Activated B cell treated with CpG ODN at 0.5 μM for 24 hours (primary cell): ENCODE results near the gene PRORP. TPM values are rescaled to one million over a fixed set of nuclear protein-coding genes. Genes with fewer than 3 reads are reported as not detected.
"Not testable (repeated sequence)": the region's sequence is repeated elsewhere in the genome, so short reads cannot be mapped to it uniquely, and the experiment has no call there.

Experiments
- ATAC-seq: fragments of 200-7000 bp; cut with Tn5 transposase; one replicate; pipeline ENCODE4 v1.10.0; 2021; ENCODE audit warnings: low read depth, mild to moderate bottlenecking, moderate library complexity
- CTCF ChIA-PET: fragments of 350-600 bp; sonication (Branson Sonifier 250); formaldehyde crosslinking; loops from one replicate; lab custom pipeline; 2021; ENCODE audit warnings: antibody characterized with exemption; lab: Charles Lee
- POLR2A ChIA-PET: fragments of 350-600 bp; sonication (Branson Sonifier 250); formaldehyde crosslinking; loops from one replicate; lab custom pipeline; 2021; ENCODE audit warnings: antibody characterized with exemption; lab: Charles Lee
- DNase-seq: peaks from one replicate; pipeline ENCODE4 v3.0.0; 2022
- H3K27ac Mint-ChIP-seq: one replicate; pipeline ENCODE4 v1.8.0; 2020; ENCODE audit warnings: mixed read lengths
- H3K27me3 Mint-ChIP-seq: one replicate; pipeline ENCODE4 v1.8.0; 2021; ENCODE audit warnings: mixed read lengths
- H3K36me3 Mint-ChIP-seq: one replicate; pipeline ENCODE4 v1.8.0; 2021; ENCODE audit warnings: low read depth, mixed read lengths
- H3K4me1 Mint-ChIP-seq: one replicate; pipeline ENCODE4 v1.8.0; 2021; ENCODE audit warnings: mixed read lengths
- H3K4me3 Mint-ChIP-seq: one replicate; pipeline ENCODE4 v1.8.0; 2020; ENCODE audit warnings: mild to moderate bottlenecking, mixed read lengths
- H3K9me3 Mint-ChIP-seq: one replicate; pipeline ENCODE4 v1.8.0; 2020; ENCODE audit warnings: mixed read lengths
- intact Hi-C: fragments of 100-400 bp; cut with micrococcal nuclease; formaldehyde crosslinking; loops from one replicate; pipeline ENCODE4 v1.15.1; 2024
- total RNA-seq: library from RNA; stranded (reverse); gene quantifications from 2 replicates; pipeline ENCODE4 v1.2.3, GENCODE V29; 2022
- TF ChIP-seq, protein P1 (sequence below): fragments of 200-600 bp; IDR thresholded peaks from one replicate; pipeline ENCODE4 v1.8.0; 2022; ENCODE audit warnings: antibody characterized with exemption, mild to moderate bottlenecking

The PRORP gene
- total RNA-seq, 1 donor from 2014 or later: 25.6 TPM

DNA sequence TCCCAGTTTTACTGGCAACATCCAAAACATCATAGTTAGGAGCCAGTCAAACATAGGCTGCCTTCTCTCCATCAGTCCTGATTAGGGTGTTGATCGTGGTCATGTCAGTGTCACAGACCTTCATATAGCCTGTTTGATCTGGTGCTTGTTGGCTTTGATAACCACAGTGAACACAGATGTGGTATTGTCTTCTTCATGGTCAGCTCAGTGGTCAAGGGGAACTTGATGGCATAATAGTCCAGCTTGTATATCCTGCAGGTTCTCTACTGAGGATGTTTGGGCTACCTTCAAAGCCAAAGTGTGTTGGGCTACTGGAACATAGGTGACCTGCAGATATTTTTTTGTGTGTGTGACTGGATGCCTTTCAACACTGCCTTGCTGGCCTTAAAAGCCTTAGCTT is 21.7 kb downstream of the PRORP start:
- DNase-seq: no peak
- no peak for ATAC-seq
- CTCF ChIA-PET: interaction anchor here (0.9 to 9.5 kb wide), 2 partner anchors 15 to 272 kb away, joined by 3 to 263 read pairs; no protein-coding TSS in a partner anchor
- no peaks in the 10 kb centered on the region for H3K27me3 Mint-ChIP-seq
- H3K9me3 Mint-ChIP-seq: no peaks in the 10 kb centered on the region
- peaks cover 2% of the 10 kb centered on the region for H3K4me1 Mint-ChIP-seq
- H3K4me3 Mint-ChIP-seq: no peak overlapping the region
- intact Hi-C loops: no loop called here
- TF ChIP-seq, protein P1, sequence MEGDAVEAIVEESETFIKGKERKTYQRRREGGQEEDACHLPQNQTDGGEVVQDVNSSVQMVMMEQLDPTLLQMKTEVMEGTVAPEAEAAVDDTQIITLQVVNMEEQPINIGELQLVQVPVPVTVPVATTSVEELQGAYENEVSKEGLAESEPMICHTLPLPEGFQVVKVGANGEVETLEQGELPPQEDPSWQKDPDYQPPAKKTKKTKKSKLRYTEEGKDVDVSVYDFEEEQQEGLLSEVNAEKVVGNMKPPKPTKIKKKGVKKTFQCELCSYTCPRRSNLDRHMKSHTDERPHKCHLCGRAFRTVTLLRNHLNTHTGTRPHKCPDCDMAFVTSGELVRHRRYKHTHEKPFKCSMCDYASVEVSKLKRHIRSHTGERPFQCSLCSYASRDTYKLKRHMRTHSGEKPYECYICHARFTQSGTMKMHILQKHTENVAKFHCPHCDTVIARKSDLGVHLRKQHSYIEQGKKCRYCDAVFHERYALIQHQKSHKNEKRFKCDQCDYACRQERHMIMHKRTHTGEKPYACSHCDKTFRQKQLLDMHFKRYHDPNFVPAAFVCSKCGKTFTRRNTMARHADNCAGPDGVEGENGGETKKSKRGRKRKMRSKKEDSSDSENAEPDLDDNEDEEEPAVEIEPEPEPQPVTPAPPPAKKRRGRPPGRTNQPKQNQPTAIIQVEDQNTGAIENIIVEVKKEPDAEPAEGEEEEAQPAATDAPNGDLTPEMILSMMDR: no peak
- POLR2A ChIA-PET: interaction anchor here (0.6 to 2.9 kb wide), 2 partner anchors 260 to 1177 kb away, joined by 3 to 9 read pairs; partner anchors contain the start of genes MBIP and NFKBIA
- H3K27ac Mint-ChIP-seq: no peak overlapping the region
- H3K36me3 Mint-ChIP-seq: peaks cover 33% of the 10 kb centered on the region

DNA sequence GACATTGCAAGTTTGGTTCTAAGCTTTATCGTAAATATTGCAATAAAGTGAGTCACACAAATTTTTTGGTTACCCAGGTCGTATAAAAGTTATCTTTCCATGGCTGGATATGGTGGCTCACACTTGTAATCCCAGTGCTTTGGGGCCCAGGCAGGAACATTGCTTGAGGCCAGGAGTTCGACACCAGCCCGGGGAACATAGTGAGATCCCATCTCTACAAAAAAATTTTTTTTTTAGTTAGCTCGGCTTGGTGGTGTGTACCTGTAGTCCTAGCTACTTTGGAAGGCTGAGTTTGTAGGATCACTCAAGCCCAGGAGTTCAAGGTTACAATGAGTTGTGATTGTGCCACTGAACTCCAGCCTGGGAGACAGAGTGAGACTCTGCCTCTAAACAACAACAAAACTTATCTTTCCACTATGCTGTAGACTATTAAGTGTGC is 24.4 kb downstream of the PRORP start:
- ChIA-PET POLR2A (interaction anchor here (2.9 kb wide), 1 partner anchor 258 kb away, joined by 9 read pairs; the partner anchor contains the start of gene NFKBIA), CTCF (no interaction called here)
- H3K27me3 Mint-ChIP-seq: no peaks in the 10 kb centered on the region
- no peaks in the 10 kb centered on the region for H3K4me1 Mint-ChIP-seq
- ATAC-seq (no peak), DNase-seq (no peak)
- no peak overlapping the region for H3K4me3 Mint-ChIP-seq
- H3K27ac Mint-ChIP-seq: no peak overlapping the region
- TF ChIP-seq, protein P1: no peak
- no peaks in the 10 kb centered on the region for H3K9me3 Mint-ChIP-seq
- peaks cover 36% of the 10 kb centered on the region for H3K36me3 Mint-ChIP-seq
- intact Hi-C loops: no loop called here

- CTCF ChIA-PET: no interaction called here
- H3K27ac Mint-ChIP-seq: no peak overlapping the region
- TF ChIP-seq, protein P1: no peak
- intact Hi-C loops: no loop called here
- DNase-seq: no peak
- H3K9me3 Mint-ChIP-seq: no peaks in the 10 kb centered on the region
- H3K4me3 Mint-ChIP-seq: no peak overlapping the region
- no peak for ATAC-seq
- no peaks in the 10 kb centered on the region for H3K4me1 Mint-ChIP-seq
- POLR2A ChIA-PET: no interaction called here
- peaks cover 36% of the 10 kb centered on the region for H3K36me3 Mint-ChIP-seq
- H3K27me3 Mint-ChIP-seq: no peaks in the 10 kb centered on the region
These were observed 24.8 kb downstream of the PRORP start for GRCh38 chr14:35147186-35147585.

DNA sequence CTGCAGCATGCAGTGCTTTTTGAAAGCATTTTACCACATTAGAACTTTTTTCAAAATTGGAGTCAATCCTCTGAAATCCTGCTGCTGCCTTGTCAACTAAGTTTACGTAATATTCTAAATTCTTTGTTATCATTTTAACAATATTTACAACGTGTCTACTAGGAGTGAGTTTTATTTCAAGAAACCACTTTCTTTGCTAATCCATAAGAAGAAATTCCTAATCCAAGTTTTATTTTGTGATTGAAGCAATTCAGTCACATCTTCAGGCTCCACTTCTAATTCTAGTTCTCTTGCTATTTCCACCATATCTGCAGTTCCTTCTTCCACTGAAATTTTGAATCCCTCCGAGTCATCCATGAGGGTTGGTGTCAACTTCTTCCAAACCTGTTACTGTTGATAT is 25.4 kb downstream of the PRORP start:
- ChIA-PET CTCF (no interaction called here), POLR2A (no interaction called here)
- Mint-ChIP-seq H3K4me3 (no peak overlapping the region), H3K36me3 (peaks cover 36% of the 10 kb centered on the region), H3K4me1 (no peaks in the 10 kb centered on the region), H3K27me3 (no peaks in the 10 kb centered on the region), H3K27ac (no peak overlapping the region), H3K9me3 (no peaks in the 10 kb centered on the region)
- TF ChIP-seq, protein P1: no peak
- ATAC-seq (no peak), DNase-seq (no peak)
- intact Hi-C loops: no loop called here

GRCh38 chr14:35149239-35149638 is 26.9 kb downstream of the PRORP start:
- H3K27me3 Mint-ChIP-seq: no peaks in the 10 kb centered on the region
- H3K27ac Mint-ChIP-seq: no peak overlapping the region
- peaks cover 35% of the 10 kb centered on the region for H3K36me3 Mint-ChIP-seq
- TF ChIP-seq, protein P1: no peak
- H3K4me3 Mint-ChIP-seq: no peak overlapping the region
- intact Hi-C loops: no loop called here
- ChIA-PET POLR2A (no interaction called here), CTCF (interaction anchor here (1.0 to 1.6 kb wide), 2 partner anchors 8 to 256 kb away, joined by 3 to 4 read pairs; no protein-coding TSS in a partner anchor)
- H3K9me3 Mint-ChIP-seq: no peaks in the 10 kb centered on the region
- DNase-seq (no peak), ATAC-seq (no peak)
- H3K4me1 Mint-ChIP-seq: peaks cover 4% of the 10 kb centered on the region

GRCh38 chr14:35152531-35152930 is 30.2 kb downstream of the PRORP start:
- ATAC-seq, H3K27me3 Mint-ChIP-seq, H3K4me3 Mint-ChIP-seq, DNase-seq, CTCF ChIA-PET, H3K9me3 Mint-ChIP-seq, POLR2A ChIA-PET, H3K27ac Mint-ChIP-seq, intact Hi-C loops: not testable (repeated sequence)
- peaks cover 21% of the 10 kb centered on the region for H3K4me1 Mint-ChIP-seq
- H3K36me3 Mint-ChIP-seq: peaks cover 23% of the 10 kb centered on the region
